ENCODE measurements around the gene COX7A1.

The COX7A1 gene

GRCh38 chr19:36128392-36128736, 23.9 kb downstream of the COX7A1 start:
- TF ChIP-seq, protein P1, sequence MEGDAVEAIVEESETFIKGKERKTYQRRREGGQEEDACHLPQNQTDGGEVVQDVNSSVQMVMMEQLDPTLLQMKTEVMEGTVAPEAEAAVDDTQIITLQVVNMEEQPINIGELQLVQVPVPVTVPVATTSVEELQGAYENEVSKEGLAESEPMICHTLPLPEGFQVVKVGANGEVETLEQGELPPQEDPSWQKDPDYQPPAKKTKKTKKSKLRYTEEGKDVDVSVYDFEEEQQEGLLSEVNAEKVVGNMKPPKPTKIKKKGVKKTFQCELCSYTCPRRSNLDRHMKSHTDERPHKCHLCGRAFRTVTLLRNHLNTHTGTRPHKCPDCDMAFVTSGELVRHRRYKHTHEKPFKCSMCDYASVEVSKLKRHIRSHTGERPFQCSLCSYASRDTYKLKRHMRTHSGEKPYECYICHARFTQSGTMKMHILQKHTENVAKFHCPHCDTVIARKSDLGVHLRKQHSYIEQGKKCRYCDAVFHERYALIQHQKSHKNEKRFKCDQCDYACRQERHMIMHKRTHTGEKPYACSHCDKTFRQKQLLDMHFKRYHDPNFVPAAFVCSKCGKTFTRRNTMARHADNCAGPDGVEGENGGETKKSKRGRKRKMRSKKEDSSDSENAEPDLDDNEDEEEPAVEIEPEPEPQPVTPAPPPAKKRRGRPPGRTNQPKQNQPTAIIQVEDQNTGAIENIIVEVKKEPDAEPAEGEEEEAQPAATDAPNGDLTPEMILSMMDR (IDR thresholded peaks at IDR 0.05; ENCODE audit: low read depth, low read length), result no peak
- peak overlapping the region; percentile 44 for H3K4me3 ChIP-seq (ENCODE audit: low read depth, low read length)
- DNase-seq (ENCODE audit: low read depth, low spot score), result no peak
- in situ Hi-C loops (cut with HindIII; ENCODE audit: low sequenced_read_pairs), result no loop called here

DNA sequence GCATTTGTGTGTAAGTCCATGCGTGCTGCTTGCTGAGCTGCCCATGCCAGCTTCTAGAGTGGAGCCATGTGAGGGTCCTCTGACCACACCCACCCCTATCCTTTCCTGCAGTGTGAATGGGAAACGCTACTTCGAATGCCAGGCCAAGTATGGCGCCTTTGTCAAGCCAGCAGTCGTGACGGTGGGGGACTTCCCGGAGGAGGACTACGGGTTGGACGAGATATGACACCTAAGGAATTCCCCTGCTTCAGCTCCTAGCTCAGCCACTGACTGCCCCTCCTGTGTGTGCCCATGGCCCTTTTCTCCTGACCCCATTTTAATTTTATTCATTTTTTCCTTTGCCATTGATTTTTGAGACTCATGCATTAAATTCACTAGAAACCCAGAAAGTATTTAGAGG, 26.7 kb downstream of the COX7A1 start:
- in situ Hi-C loops (cut with HindIII; ENCODE audit: low sequenced_read_pairs), result no loop called here
- TF ChIP-seq, protein P1 (IDR thresholded peaks at IDR 0.05; ENCODE audit: low read depth, low read length), result no peak
- H3K4me3 ChIP-seq (ENCODE audit: low read depth, low read length), result no peak overlapping the region
- DNase-seq (ENCODE audit: low read depth, low spot score), result no peak

- H3K4me3 ChIP-seq (ENCODE audit: low read depth, low read length), result no peak overlapping the region
- TF ChIP-seq, protein P1 (IDR thresholded peaks at IDR 0.05; ENCODE audit: low read depth, low read length), result no peak
Observed at GRCh38 chr19:36121486-36122124, 30.6 kb downstream of the COX7A1 start.

GRCh38 chr19:36120984-36121358, 31.3 kb downstream of the COX7A1 start:
- in situ Hi-C loops (cut with HindIII; ENCODE audit: low sequenced_read_pairs), result no loop called here
- TF ChIP-seq, protein P1 (IDR thresholded peaks at IDR 0.05; ENCODE audit: low read depth, low read length), result no peak
- H3K4me3 ChIP-seq (ENCODE audit: low read depth, low read length), result no peak overlapping the region
- no peak for DNase-seq (ENCODE audit: low read depth, low spot score)

More at GRCh38 chr19:36121486-36122124, 30.6 kb downstream of the COX7A1 start:
- DNase-seq (ENCODE audit: low read depth, low spot score), result no peak
- in situ Hi-C loops (cut with HindIII; ENCODE audit: low sequenced_read_pairs), result no loop called here

GRCh38 chr19:36120092-36120983, 31.9 kb downstream of the COX7A1 start:
- no peak for DNase-seq (ENCODE audit: low read depth, low spot score)
- in situ Hi-C loops (cut with HindIII; ENCODE audit: low sequenced_read_pairs), result no loop called here

GRCh38 chr19:36116344-36116637, 36.0 kb downstream of the COX7A1 start:
- TF ChIP-seq, protein P1 (IDR thresholded peaks at IDR 0.05; ENCODE audit: low read depth, low read length), result no peak
- in situ Hi-C loops (cut with HindIII; ENCODE audit: low sequenced_read_pairs), result no loop called here
- DNase-seq (ENCODE audit: low read depth, low spot score), result no peak
- H3K4me3 ChIP-seq (ENCODE audit: low read depth, low read length), result peak overlapping the region; percentile 76

More at GRCh38 chr19:36120092-36120983, 31.9 kb downstream of the COX7A1 start:
- no peak overlapping the region for H3K4me3 ChIP-seq (ENCODE audit: low read depth, low read length)
- TF ChIP-seq, protein P1 (IDR thresholded peaks at IDR 0.05; ENCODE audit: low read depth, low read length), result no peak

All from astrocyte of the spinal cord (primary cell).